ENCODE results near the gene NDEL1.

DNA sequence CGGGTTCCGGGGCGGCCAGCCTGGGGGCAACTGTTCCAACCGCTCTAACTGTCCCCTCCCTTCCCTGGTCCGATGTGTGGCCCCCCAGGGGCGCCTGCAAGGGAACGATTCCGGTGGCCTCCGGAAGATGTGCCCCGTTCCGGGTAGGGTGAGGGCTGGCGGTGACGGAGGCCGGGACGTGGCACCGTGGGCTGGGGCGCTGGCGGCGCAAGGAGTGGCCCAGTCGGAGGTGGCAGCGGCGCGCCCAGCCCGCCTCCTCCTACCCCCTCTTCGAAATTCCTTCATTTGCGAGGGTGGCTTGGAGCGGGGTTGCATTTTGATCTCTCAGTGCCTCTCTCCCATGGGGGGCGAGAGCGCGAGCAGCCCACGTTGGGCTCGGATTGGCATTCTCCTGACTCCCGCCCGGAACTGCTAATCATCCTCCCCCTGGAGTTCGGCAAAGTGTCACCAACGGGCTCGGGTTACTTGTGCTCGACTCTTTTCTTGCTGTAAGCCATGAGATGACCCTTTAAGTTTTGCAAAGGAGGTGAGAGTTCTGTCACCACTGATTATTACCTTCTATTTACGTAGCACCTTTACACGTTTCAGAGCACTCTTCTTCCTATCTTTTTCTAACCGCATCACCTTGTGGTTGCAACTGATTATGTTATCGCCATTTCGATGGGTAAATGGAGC lies 622 bp downstream of the NDEL1 start:
- TF ChIP-seq CTCF (IDR thresholded peaks at IDR 0.05) (no peak), POLR2A (IDR thresholded peaks at IDR 0.05) (no peak), EP300 (IDR thresholded peaks at IDR 0.05) (no peak)
